Embryonic facial prominence (tissue), 1 donor: Measurements from ENCODE around the gene SBNO1.
"Not testable (repeated sequence)": the region's sequence is repeated elsewhere in the genome, so short reads cannot be mapped to it uniquely, and the experiment has no call there.

Experiments
- DNase-seq: peaks from one replicate; pipeline ENCODE4 v3.0.0-alpha.2; 2016; ENCODE audit errors: extremely low spot score

The SBNO1 gene

DNA sequence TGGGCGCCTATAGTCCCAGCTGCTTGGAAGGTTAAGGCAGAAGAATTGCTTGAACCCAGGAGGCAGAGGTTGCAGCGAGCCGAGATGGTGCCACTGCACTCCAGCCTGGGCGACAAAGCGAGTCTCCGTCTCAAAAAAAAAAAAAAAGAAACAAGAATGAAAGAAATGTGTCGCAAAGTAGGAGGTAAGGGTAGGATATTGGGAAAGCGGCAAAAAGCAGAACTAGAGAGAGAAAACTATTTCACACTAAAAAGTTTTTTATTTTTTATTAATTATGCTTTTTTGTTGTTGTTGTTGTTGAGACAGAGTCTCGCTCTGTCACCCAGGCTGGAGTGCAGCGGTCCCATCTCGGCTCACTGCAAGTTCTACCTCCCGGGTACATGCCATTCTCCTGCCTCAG lies 17.7 kb downstream of the SBNO1 start:
- DNase-seq, result no peak

GRCh38 chr12:123344086-123344485 lies 20.6 kb downstream of the SBNO1 start:
- DNase-seq, result no peak

GRCh38 chr12:123337070-123337469 lies 27.6 kb downstream of the SBNO1 start:
- no peak for DNase-seq

GRCh38 chr12:123336530-123336929 lies 28.1 kb downstream of the SBNO1 start:
- DNase-seq, result no peak

- no peak for DNase-seq
Observed at GRCh38 chr12:123335490-123335889, 29.2 kb downstream of the SBNO1 start.

DNA sequence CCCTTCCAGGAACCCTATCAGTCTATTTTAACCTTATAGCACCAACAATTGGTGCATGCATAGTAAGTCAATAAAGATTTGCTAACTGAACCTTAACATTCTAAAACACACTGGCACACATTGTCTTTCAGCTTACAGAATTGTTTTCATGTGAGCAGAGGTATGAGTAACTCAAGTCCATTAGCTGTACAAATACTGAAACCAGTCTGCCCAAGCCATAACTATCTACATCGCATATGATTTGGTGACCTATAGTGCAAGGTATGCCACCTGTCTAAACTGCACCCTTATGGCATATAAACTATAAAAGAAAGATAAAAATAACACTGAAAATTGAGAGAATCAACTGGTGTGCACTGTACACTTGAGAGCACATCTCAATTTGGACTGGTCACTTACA lies 34.8 kb downstream of the SBNO1 start:
- no peak for DNase-seq

- DNase-seq, result no peak
Observed at GRCh38 chr12:123319826-123320225, 44.8 kb downstream of the SBNO1 start.

- DNase-seq, result no peak
Observed at GRCh38 chr12:123319273-123319672, 45.4 kb downstream of the SBNO1 start.

- DNase-seq, result not testable (repeated sequence)
Observed at GRCh38 chr12:123313046-123313445, 51.6 kb downstream of the SBNO1 start.

GRCh38 chr12:123306200-123306599 lies 58.4 kb downstream of the SBNO1 start:
- DNase-seq, result no peak

GRCh38 chr12:123305136-123305535 lies 59.5 kb downstream of the SBNO1 start:
- DNase-seq, result no peak

DNA sequence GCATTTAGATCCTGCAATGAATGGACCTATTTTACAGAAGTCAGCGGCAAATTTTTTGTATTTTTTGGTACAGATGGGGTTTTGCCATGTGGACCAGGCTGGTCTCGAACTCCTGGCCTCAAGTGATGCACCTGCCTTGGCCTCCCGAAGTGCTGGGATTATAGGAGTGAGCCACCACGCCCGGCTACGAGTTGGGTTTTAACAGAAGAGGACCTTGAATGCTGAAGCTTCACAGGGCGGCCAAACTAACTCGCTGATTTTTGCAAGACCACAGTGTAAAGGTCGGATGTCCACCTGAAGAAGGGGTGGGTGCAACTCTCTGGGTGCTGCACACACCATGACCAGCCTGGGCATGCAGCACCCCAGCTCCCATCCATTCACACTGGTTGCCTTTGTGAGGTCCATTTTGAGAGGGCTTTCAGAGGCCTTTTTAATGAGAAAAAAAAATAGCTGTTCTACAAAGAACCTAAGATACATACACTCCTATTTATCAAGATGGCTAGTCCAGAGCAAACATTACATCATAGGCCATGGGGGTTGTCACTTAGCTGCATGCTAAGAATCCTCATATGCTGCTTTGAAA lies 71.4 kb downstream of the SBNO1 start:
- no peak for DNase-seq

- no peak for DNase-seq
Observed at GRCh38 chr12:123289911-123290310, 74.7 kb downstream of the SBNO1 start.

DNA sequence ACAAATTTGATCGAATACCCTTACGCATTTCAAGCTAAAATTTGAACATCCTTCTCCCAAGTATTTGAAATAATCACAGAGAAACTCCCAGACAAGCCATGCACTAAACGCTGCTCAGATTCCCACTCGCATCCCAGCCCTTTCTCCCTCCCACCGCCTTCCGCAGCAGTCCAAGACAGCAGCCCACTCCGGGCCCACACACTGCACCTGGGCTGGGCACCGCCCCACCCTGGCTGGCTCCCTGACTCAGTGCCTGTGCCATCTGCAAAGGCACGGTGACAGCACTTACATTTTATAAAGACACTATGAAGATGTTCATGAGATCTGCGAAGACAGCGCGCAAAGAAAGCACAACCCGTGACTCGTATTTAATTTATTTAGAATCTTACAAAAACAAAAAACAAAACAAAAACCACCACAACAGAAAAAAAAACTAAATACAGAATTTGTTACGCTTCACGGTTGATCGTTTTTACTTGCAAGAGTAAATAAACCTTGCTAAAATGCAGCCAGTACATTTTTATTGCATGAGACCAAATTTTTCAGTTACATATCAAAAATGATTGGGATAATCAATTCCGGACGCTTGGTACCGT lies 75.8 kb downstream of the SBNO1 start:
- no peak for DNase-seq

DNA sequence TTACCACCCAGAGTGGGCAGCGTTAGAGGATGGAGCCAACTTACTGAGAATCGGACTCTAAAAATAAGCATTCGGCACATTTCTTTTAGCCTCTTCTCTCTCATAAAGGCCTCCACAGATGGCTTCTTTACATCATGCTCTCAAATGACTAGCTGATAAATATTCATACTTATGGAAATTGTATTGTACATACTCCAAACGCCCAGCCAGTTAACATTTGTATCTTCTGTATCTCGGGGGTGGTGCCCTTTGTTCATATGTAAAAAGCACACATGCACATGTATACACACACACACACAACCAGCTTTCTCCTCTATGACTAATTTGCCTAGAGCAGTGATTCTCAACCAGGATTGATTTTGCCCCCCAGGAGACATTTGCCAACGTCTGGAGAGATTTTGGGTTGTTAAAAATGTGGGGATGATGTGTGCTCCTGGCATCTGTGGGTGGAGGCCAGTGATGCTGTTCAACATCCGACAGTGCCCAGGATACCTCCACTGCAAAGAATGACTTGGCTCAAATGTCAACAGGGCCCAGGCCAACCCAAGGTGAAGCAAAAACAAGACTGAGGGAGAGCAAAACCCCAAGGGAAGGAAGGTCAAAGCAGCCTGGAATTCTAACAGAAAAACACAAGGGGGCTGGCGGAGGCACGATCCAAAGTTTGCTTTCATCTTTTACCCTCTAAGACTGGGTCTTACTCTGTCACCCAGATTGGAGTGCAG lies 77.8 kb downstream of the SBNO1 start:
- no peak for DNase-seq

DNA sequence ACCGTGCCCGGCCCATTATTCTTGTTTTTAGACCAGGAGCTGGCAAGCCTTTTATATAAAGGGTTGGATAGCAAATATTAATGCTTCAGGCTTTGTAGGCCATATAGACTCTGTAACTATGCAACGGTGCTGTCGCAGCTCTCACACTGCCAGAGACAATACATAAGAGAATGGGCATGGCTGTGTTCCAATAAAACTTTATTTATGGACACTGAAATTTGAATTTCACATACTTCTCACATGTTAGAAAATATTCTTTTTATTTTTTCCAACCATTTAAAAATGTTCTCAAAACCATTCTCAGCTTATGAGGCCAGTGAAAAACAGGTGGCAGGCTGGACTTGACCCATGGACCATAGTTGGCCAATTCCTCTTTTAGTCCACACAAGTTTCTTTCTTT lies 80.0 kb downstream of the SBNO1 start:
- no peak for DNase-seq

DNA sequence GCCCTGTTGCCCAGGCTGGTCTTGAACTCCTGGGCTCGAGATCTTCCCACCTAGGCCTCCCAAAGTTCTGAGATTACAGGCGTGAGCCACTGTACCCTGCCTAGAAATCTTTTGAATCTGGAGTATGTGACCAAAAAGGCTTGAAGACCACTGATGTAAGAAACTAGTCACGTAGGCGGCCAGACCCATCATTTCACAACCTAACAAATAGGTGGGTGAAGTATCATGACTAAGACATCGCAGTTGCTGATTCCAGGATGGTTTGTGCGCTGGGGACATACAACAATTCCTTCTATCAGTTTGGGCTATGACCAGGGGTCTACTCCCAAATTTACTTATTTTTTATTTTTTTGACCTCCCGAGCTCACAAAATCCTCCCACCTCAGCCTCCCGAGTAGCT lies 81.2 kb downstream of the SBNO1 start:
- no peak for DNase-seq

DNA sequence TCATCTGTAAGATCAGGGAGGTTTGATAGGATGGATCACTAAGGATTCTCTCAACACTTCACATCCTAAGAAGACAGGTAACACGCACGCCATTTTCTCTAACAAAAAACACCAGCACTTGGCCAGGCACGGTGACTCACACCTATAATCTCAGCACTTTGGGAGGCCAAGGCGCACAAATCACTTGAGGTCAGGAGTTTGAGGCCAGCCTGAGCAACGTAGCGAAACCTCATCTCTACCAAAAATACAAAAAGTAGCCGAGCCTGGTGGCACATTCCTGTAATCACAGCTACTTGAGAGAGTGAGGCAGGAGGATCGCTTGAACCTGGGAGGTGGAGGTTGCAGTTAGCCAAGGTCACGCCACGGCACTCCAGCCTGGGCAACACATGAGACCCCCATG lies 82.5 kb downstream of the SBNO1 start:
- DNase-seq, result no peak

DNA sequence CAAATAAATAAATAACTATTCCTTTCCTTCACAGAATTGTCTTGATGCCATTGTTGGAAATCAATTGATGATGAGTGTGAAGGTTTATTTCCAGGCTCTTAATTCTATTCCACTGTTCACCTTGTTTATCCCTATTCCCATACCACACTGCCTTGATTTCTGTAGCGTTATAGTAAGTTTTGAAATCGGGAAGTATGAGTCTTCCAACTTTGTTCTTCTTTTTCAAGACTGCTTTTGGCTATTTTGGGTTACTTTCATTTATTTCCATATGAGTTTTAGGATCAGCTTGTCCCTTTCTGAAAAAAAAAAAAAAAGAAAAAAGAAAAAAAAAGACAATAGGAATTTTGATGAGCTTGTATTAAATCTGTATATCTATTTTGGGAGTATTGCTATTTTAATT lies 83.7 kb downstream of the SBNO1 start:
- no peak for DNase-seq

DNA sequence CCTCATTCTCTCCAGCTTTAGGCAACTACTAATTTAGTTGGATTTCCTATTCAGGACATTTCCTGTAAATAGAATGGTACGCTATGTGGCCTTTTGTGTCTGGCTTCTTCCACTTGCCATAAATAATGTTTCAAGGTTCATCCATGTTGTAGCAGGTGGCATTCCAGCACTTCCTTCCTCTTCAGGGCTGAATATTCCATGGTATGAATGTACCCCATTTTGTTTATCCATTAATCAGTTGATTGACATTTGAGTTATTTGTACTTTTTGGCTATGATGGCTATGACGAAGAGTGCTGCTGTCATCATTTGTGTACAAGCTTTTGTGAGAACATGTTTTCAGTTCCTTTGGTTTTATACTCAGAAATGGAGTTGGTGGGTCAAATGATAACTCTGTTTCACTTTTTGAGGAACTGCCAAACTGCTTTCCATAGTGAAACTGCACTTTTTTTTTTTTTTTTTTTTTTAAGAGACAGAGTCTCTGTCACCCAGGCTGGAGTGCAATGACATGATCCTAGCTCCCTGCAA lies 86.5 kb downstream of the SBNO1 start:
- DNase-seq, result no peak

DNA sequence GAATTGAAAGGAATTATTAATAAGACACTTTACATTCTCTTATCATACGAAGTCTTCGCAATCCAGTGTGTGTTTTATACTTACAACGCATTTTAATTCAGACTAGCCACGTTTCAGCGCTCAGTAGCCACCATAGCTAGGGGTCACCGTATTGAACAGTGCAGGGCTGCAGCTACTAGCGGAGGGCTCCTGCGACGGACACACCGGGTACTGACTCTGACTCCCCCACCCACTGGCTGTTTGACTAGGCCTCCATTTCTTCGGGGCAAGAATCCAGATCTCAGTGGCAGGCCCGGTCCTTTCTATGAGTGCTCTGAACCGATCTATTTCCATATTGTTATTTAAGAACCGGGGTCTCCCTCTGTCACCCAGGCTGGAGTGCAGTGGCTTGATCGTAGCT lies 91.5 kb downstream of the SBNO1 start:
- DNase-seq, result no peak

GRCh38 chr12:123271001-123271668 lies 93.5 kb downstream of the SBNO1 start:
- DNase-seq, result no peak
